T-helper 22 cell (primary cell): ENCODE measurements around the gene SEC61A2.
A peak's percentile ranks its signal among the peaks of the same experiment; 100 is the strongest.
"Not testable (repeated sequence)": the region's sequence is repeated elsewhere in the genome, so short reads cannot be mapped to it uniquely, and the experiment has no call there.

ENCODE experiments used
- DNase-seq: peaks from one replicate; pipeline ENCODE4 v3.0.0-alpha.2; 2020; ENCODE audit warnings: low read depth

Gene SEC61A2

DNA sequence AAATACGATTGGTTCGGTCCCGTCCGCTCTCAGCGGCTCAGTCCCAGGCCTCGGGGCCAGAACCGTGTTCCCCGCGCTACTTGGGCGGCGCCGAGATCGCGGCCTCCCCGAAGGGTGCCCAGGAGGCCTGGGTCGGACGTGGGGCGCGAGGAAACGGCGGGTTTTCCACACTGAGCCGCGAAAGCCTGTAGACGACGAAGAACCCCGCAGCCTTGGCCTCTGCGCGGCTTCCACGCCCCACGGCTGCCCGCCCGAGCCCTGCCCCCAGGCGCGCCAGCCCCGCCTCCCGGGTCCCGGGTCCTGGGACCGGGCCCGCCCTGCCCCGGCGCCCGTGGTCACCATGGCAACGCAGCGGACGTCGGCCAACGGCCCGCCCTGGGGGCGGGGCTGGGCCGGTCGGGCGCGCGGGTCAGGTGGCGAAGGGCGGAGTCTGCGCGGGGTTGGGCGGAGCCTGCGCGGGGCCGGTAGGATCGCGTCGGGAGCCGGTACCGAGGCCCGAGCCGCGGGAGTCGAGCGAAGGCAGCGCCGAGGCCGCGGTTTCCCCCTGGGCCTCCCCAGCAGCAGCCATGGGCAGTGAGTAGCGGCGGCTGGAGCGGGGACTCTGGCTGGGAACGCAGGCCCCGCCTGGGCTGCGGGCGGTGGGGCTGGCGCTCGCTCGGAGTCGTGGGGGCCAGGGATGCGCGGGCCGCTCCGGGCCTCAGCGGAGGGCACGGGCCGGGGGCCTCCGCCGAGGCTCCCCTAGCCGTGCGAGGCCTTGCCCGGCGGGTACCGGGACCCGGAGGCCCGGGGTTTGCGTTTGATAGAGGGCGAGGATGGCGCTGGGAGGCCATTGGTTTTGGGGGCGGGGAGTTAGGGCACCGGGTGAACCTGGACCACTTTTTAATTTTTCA, at the start of gene SEC61A2:
SEC61A2 (plus strand) TSS at position 456 of the 890 bp plus-strand sequence; CDS start at position 567, 111 bp downstream.
- peak; percentile 96 for DNase-seq

GRCh38 chr10:12081470-12081869, 48.0 kb upstream of the SEC61A2 start:
- no peak for DNase-seq

DNA sequence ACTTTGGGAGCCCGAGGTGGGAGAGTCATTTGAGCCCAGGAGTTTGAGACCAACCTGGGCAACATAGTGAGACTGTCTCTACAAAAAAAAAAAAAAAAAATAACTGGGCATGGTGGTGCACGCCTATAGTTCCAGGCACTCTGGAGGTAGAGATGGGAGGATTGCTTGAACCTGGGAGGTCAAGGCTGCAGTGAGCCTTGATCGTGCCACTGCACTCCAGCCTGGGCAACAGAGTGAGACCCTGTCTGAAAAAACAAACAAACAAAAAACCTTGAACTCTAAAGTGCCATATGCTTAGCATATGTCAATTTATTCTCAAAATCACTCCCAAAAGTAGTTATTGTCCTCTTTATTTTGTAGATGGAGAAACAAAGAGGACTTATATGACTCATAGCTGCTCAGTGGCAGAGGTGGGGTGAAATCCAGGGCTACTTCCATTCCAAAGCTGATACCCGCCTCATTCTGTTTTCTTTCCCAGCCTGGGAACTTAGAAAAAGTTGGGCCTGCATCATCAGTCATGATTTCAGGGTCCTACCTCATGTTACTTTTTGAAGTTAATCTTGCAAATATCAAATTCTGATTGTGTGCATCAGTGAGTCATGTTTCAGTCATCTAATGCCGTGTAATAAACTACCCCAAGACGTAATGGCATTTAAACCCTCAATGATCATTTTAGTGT, 47.5 kb upstream of the SEC61A2 start:
- no peak for DNase-seq

GRCh38 chr10:12088919-12089318, 40.6 kb upstream of the SEC61A2 start:
- DNase-seq = no peak

- no peak for DNase-seq
Observed at GRCh38 chr10:12091421-12091820, 38.1 kb upstream of the SEC61A2 start.

DNA sequence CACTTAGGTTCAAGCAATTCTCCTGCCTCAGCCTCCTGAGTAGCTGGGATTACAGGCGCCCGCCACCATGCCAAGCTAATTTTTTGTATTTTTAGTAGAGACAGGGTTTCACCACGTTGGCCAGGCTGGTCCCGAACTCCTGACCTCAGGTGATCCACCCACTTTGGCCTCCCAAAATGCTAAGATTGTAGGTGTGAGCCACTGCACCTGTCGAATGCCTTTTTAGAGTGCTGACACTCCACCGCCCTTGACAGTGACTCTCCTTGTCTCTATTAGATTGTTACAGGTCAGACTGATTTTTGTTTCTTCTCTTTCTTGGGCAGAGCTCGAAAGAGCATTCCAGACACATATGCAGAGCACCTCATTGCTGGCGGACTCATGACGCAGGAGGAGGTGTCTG, 32.1 kb upstream of the SEC61A2 start:
- not testable (repeated sequence) for DNase-seq

DNA sequence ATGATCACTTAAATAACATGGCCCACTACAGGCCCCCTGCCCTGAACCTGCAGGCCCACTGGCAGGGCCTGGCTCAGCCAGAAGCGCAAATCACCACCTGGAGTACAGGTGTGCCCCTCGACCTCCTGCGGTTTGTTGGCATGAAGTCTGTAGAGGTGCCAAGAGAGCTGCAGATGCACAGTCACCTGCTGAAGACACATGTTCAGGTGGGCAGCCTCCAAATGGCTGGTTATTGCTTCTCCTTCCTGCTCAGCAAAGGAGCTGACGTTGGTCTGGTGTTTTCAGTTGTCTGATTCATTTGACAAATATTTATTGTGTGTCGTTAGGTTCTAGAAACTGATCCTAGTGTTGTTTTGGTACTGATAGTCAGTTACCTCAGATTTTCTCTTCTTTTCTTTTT, 31.7 kb upstream of the SEC61A2 start:
- DNase-seq = no peak

DNA sequence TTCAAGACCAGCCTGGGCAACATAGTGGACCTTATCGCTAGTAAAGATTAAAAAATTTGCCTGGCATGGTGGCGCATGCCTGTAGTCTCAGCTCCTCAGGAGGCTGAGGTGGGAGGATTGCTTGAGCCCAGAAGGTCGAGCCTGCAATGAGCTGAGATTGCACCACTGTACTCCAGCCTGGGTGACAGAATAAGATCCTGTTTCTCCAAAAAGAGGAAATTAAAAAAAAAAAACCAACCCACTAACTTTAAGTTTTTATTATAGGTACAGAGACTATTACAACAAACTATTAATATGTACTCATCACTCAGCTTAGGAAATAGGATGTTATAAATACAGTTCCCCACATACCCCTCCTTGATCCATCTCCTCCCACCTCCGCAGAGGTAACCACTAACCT, 30.5 kb upstream of the SEC61A2 start:
- DNase-seq = no peak

- no peak for DNase-seq
Observed at GRCh38 chr10:12103802-12104201, 25.7 kb upstream of the SEC61A2 start.

- DNase-seq = no peak
Observed at GRCh38 chr10:12107781-12108180, 21.7 kb upstream of the SEC61A2 start.

- DNase-seq = no peak
Observed at GRCh38 chr10:12109286-12109685, 20.2 kb upstream of the SEC61A2 start.

DNA sequence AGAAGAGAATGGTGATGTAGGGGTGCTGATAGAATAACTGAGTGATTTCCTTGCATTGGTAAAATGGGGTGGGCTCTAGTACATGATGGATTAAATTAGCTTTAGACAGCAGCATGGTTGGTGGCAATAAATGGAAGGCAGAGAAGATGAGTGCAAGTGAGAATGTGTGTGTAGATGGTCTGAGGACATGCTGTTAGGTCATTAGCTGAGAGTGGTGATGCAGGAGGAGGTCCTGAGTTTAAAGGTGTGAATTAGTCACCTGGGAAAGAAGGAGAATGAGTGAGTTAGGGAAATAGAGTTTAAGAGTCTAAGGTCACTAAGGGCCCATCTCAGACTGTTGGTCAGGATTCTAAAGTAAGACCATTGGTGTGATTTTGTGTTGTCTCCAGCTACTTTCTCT, 17.9 kb upstream of the SEC61A2 start:
- DNase-seq = no peak

GRCh38 chr10:12113627-12114026, 15.8 kb upstream of the SEC61A2 start:
- no peak for DNase-seq

- DNase-seq = no peak
Observed at GRCh38 chr10:12121673-12122072, 7.8 kb upstream of the SEC61A2 start.

- no peak for DNase-seq
Observed at GRCh38 chr10:12130237-12130872, 878 bp downstream of the SEC61A2 start.

- DNase-seq = no peak
Observed at GRCh38 chr10:12135631-12136030, 6.2 kb downstream of the SEC61A2 start.

GRCh38 chr10:12140038-12140437, 10.6 kb downstream of the SEC61A2 start:
- no peak for DNase-seq

DNA sequence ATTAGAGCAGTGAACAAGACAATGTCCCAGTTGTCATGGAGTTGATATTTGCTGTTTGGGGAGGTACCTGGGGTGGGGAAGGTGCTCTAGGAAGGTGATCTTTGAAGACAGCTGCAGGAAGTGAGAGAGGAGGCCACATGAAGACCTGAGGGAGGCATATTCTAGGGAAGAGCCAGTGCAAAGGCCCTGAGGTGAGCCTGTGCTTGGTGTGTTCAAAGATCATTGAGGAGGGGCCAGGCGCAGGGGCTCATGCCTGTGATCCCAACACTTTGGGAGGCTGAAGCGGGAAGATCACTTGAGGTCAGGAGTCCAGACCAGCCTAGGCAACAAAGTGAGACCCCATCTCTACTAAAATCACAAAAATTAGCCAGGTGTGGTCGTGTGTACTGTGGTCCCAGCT, 15.1 kb downstream of the SEC61A2 start:
- DNase-seq = no peak

DNA sequence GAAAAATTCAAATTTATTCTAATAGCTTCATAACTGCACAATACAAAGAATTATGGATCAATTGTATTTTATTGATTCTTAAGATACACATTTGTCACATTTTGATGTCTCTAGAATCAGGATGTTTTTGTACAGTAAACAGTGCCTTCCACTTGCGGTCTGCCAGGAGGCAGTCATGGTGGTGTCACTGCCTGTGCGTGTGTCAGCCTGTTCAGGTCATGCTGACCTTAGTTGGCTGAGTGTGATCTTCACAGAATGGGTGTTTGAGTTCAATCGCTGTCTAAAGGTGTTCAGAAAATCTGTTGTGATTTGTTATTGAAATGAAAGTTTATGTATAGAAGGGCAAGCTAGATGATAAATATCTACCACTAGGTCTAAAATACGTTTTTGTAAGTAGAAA, 20.7 kb downstream of the SEC61A2 start:
- DNase-seq = no peak

- no peak for DNase-seq
Observed at GRCh38 chr10:12154516-12154915, 25.0 kb downstream of the SEC61A2 start.

DNA sequence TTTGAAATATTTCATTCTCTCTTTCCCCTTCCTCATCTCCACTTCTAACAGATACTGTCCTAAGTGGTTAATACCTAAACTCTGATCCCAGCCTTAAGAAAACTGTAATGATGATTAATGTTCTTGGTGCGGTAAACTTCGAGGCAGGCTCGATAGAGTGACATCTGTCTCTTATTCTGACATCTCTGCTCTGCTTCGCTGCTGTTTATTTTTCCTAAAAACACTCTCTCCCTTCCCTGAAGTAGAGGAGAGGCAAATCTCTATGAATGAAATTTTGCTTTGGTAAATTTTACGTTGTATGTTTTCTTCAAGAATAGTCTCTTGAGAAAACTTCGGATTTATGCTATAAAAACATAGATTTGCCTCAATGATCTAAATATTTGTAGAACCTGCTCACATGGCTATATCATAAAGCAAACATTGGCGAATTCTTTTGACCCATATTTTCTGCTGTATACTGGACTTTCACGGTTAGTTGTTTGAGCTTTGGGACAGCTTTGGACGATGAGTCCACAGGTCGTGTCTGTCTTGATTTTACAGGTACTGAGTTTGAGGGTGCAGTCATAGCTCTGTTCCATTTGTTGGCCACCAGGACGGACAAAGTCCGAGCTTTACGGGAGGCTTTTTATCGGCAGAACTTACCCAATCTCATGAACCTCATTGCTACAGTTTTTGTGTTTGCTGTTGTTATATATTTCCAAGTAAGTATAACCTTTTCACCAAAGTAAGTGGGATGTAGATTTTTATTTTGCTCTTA, 27.1 kb downstream of the SEC61A2 start:
- no peak for DNase-seq

GRCh38 chr10:12158111-12158510, 28.6 kb downstream of the SEC61A2 start:
- no peak for DNase-seq
